Measurements from ENCODE around the gene KATNAL1. TPM values are rescaled to one million over a fixed set of nuclear protein-coding genes. Genes with fewer than 3 reads are reported as not detected.

Gene KATNAL1
- polyA plus RNA-seq, 1 of the 3 experiments (the other 2 are of a cell fraction): 5.1 TPM

GRCh38 chr13:30157616-30157993, 149.7 kb downstream of the KATNAL1 start:
- POLR2A ChIA-PET: no interaction called here
- Histone ChIP-seq H3K4me1 (ENCODE audit: control insufficient read depth in 1 of 2, insufficient read depth in 2 of 2, low read depth in 1 of 2, low read length in 1 of 2) (peaks cover 0 to 15% of the 10 kb centered on the region in 2 experiments; a peak in 1 of 4 replicates), H4K20me1 (ENCODE audit: insufficient read depth) (no peaks in the 10 kb centered on the region), H3K27ac (ENCODE audit: low read depth in 2 of 2, low read length in 1 of 2) (no peak overlapping the region), H3K9me3 (no peaks in the 10 kb centered on the region), H3K4me2 (no peak overlapping the region), H3F3A (replicated peaks; ENCODE audit: insufficient read depth) (no peaks in the 10 kb centered on the region), H3K4me3 (ENCODE audit: low read depth in 2 of 2, low read length in 1 of 2) (no peak overlapping the region), H3K27me3 (ENCODE audit: insufficient read depth) (no peaks in the 10 kb centered on the region), H3K9me2 (no peaks in the 10 kb centered on the region), H3K9ac (no peak overlapping the region), H2AFZ (ENCODE audit: low read depth) (no peak overlapping the region), H3K79me2 (ENCODE audit: insufficient read depth) (no peaks in the 10 kb centered on the region), H3K36me3 (replicated peaks in 1 of 2; ENCODE audit: control insufficient read depth in 1 of 2, insufficient read depth in 2 of 2, low read length in 1 of 2) (no peaks in the 10 kb centered on the region)
- no peak for DNase-seq
- no peak for TF ChIP-seq EP300 (IDR thresholded peaks at IDR 0.05; ENCODE audit: borderline replicate concordance in 1 of 2, low read depth in 1 of 2, low read length in 1 of 2)
- TF ChIP-seq YY1 (IDR thresholded peaks at IDR 0.05; ENCODE audit: low read depth): no peak
- no peak for TF ChIP-seq SMC3 (IDR thresholded peaks at IDR 0.05; ENCODE audit: low read depth, low read length)
- TF ChIP-seq GABPA (IDR thresholded peaks at IDR 0.05; ENCODE audit: low read depth): no peak
- TF ChIP-seq TAF1 (IDR thresholded peaks at IDR 0.05; ENCODE audit: borderline replicate concordance, low read depth, low read length): no peak
- TF ChIP-seq RAD21 (IDR thresholded peaks at IDR 0.05; ENCODE audit: low read length): no peak
- TF ChIP-seq ELF1 (IDR thresholded peaks at IDR 0.05): no peak
- no peak for TF ChIP-seq TCF12 (IDR thresholded peaks at IDR 0.05)
- no peak for TF ChIP-seq FOXJ3 (CRISPR knock-in tag; IDR thresholded peaks at IDR 0.05)
- no peak for TF ChIP-seq NRF1 (IDR thresholded peaks at IDR 0.05; ENCODE audit: low read depth, low read length)
- no peak for TF ChIP-seq CHD2 (IDR thresholded peaks at IDR 0.05; ENCODE audit: low read length, partially characterized antibody)
- TF ChIP-seq RCOR1 (IDR thresholded peaks at IDR 0.05; ENCODE audit: low read length): no peak
- no peak for TF ChIP-seq RFX5 (IDR thresholded peaks at IDR 0.05; ENCODE audit: low read length)
- TF ChIP-seq REST (IDR thresholded peaks at IDR 0.05; ENCODE audit: low read depth, low read length): no peak
- TF ChIP-seq FOSL2 (IDR thresholded peaks at IDR 0.05; ENCODE audit: borderline replicate concordance, low read depth): no peak
- TF ChIP-seq MXI1 (IDR thresholded peaks at IDR 0.05; ENCODE audit: low read depth, low read length): no peak
- CTCF ChIA-PET: interaction anchor here (0.6 kb wide), 1 partner anchor 172 kb away, joined by 3 read pairs; no protein-coding TSS in a partner anchor
- WGBS (ENCODE audit: low lambda C conversion rate): 94% methylated on average over 7 of the region's 7 CpGs
